Measurements from ENCODE around the gene AEBP2.

GRCh38 chr12:19553175-19553574, 113.9 kb downstream of the AEBP2 start:
- TF ChIP-seq POLR2A (IDR thresholded peaks at IDR 0.05; ENCODE audit: low read depth, low read length) (no peak), POLR2AphosphoS5 (IDR thresholded peaks at IDR 0.05; ENCODE audit: low read depth, low read length) (no peak)

Measured in GM12892 (cell line).